ENCODE results near the gene G2E3.
A peak's percentile ranks its signal among the peaks of the same experiment; 100 is the strongest.
"Not testable (repeated sequence)": the region's sequence is repeated elsewhere in the genome, so short reads cannot be mapped to it uniquely, and the experiment has no call there.

The G2E3 gene

DNA sequence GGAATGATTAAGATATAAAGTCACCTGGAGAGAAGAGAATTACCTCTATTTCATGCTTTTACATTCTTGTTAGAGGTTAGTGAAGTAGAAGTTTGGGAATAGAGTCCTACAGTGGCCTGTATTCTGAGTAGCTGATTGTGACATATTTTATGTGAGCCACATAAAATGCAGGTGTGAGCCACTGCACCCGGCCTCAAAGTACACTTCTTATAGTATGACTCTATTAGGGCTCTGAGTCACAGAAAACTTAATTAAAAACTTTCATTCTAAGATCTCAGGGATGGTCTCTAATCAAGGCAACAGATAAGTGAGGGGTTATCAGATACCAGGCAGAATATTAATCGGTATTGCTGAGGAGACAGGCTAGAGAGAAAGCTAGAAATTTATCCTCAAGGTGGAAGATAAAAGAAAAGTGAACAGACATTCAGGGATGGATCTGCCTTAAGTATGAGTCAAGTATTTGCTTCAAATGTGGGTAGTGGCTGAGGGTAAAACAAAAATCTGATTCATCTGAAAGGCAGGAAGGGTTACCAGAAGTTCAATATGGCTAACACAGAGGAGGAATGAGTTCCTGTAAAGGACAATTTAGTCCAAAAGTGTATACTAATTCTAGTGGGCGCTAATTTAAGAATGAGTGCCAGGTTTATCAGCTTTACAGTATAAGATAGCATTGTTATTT is 5.5 kb upstream of the G2E3 start:
- in situ Hi-C loops (cut with HindIII; ENCODE audit: low pct_ligation_motif_present, low pct_unique_long_range_greater_than_20kb, low sequenced_read_pairs): no loop called here
- DNase-seq: peak; percentile 36

DNA sequence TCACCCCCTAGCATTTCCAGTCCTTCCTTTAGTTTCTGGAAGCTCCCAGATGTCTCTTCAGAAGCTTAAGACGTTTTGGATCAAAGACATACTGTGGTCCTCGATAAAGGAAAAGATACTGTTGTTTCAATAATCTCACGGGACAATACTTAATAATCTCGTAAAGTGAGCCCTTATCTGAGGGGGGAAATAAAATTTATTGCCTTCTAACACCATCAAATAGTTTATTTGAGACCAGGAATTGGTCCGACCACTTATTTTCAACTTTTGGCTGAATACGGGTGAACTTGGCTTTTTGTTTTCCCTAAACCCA is 640 bp upstream of the G2E3 start:
- in situ Hi-C loops (cut with HindIII; ENCODE audit: low pct_ligation_motif_present, low pct_unique_long_range_greater_than_20kb, low sequenced_read_pairs): no loop called here
- DNase-seq: no peak

DNA sequence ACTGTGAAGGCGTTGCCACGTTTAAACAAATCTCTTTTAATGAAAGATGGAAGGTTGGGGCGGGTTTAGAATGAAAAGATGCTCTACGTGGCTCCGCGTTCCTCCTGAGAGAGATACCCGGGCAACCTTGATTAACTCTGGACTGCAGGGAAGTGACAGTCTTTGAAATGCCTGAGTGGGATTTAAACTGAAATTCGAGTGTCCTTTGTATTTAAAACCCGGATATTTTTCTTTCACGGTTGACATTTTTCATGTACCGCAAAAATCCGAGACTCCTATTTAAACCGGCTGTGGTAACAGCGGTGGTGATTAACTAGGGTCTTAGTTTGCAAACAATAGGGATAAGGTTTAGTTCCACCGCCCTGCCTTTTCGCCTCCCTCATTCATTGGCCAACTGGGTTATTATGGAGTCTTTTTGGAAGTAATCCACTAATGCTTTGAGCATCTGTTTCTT is 707 bp downstream of the G2E3 start:
- peak; percentile 51 for DNase-seq
- in situ Hi-C loops (cut with HindIII; ENCODE audit: low pct_ligation_motif_present, low pct_unique_long_range_greater_than_20kb, low sequenced_read_pairs): no loop called here

DNA sequence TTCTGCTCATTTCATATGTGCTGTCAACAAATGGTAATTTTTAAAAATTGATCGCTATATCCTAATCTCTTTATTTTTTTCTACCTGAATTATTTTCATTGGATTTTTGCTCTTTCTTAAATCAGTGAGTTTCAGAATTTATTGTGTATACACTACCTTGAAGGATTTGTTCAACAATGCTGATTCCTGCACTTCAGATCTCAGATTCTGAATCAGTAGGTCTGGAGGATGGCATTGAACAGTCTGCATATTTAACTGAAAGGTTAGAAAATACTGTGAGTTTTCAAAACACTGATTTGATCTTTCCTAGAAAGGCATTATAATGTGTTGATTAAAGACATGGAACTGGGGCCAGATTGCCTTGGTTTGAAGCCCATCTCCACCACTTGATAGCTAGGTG is 1.6 kb downstream of the G2E3 start:
- in situ Hi-C loops (cut with HindIII; ENCODE audit: low pct_ligation_motif_present, low pct_unique_long_range_greater_than_20kb, low sequenced_read_pairs): no loop called here
- no peak for DNase-seq

DNA sequence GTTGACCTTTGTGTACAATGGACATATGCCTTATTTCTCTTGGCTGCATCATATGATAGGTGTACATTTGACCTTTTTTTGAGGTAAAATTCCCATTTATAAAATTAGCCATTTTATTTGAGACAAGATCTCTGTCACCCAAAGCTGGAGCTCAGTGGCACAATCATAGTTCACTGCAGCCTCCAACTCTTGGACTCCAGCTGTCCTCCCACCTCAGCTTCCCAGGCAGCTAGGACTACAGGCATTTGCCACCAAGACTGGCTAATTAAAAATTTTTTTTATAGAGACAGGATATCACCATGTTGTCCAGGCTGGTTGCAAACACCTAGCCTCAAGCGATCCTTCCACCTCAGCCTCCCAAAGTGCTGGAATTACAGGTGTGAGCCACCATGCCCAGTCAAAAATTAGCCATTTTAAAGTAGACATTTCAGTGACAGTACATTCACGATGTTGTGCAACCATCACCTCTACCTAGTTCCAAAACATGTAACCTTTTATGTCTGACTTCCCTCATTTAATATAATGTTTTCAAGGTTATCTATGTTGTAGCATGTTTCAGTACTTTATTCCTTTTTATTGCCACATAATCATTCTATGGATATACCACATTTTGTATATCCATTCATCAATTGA is 5.4 kb downstream of the G2E3 start:
- in situ Hi-C loops (cut with HindIII; ENCODE audit: low pct_ligation_motif_present, low pct_unique_long_range_greater_than_20kb, low sequenced_read_pairs): no loop called here
- no peak for DNase-seq

DNA sequence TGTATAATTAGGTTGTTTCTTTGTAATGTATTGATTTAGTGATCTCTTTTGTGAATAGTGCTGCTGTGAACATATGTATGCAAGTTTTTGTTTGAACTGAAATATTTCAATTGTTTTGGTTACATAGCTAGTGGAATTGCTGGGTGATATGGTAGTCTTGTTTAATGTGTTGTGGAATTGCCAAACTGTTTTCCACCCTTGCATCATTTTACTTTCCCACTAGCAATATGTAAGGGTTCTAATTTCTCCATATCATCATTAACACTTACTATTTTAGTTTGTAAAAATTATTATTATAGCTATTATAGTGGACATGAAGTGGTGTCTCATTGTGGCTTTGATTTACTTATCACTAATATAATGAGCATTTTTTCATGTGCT is 5.9 kb downstream of the G2E3 start:
- no peak for DNase-seq
- in situ Hi-C loops (cut with HindIII; ENCODE audit: low pct_ligation_motif_present, low pct_unique_long_range_greater_than_20kb, low sequenced_read_pairs): no loop called here

DNA sequence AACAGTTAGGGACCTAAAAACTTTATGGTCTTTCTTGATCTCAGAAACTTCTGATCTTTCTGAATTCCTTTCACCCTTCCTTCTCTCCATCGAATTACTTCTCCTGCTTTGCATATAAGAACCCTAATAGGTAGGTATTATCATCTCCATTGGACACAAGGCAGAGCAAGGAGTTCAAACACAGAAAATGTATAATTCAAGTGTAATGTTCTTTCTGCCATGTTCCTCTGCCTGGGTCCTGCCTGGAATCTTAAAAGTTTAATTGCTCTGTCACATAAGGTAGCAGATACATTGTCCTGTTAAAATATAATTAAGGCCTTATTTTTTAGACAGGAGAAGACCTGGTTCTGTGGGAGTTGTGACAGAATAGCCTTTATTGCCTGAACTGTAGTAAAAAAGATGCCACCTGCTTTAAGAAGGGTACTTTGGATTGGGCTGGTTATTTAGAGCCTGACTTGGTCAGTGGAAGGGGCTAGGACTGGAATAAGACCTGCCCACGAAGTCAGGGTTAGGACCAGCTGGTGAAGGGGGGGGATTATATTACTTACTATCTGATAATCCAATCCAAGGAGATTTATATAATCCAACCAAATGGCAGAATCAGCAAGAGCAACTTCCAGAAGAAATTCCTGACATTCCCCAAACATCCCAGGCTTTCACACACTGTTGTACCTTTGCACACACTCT is 10.4 kb downstream of the G2E3 start:
- no peak for DNase-seq
- in situ Hi-C loops (cut with HindIII; ENCODE audit: low pct_ligation_motif_present, low pct_unique_long_range_greater_than_20kb, low sequenced_read_pairs): no loop called here

DNA sequence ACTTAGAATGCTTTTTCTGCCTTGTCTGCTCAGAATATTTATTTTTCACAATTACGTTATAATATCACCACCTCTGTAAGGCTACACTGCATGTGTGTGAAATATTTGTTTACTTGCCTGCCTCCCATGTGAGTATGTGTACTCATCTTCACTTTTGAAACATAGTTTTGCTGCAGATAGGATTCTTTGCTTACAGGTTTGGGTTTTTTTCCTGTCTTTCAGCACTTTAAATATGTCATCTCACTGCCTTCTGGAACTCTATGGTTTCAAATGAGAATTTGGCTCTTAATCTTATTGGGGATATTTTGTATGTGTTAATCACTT is 10.9 kb downstream of the G2E3 start:
- no peak for DNase-seq
- in situ Hi-C loops (cut with HindIII; ENCODE audit: low pct_ligation_motif_present, low pct_unique_long_range_greater_than_20kb, low sequenced_read_pairs): no loop called here

DNA sequence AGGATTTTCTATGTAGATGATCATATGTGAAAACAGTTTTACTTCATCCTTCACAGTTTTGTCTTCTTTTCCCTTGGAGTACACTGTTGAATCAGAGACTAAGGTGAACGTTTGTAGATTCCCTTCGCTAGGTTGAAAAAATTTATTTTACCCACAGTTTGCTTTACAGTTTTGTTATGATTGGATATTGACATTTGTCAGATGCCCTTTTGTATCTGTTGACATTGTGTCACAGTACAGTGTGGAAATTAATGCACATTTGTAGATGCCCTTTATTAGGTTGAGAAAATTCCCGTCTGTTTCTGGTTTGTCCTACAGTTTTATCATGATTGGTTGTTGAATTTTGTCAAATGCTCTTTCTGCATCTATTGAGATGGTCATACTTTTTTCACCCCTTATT is 13.3 kb downstream of the G2E3 start:
- no peak for DNase-seq
- in situ Hi-C loops (cut with HindIII; ENCODE audit: low pct_ligation_motif_present, low pct_unique_long_range_greater_than_20kb, low sequenced_read_pairs): no loop called here

DNA sequence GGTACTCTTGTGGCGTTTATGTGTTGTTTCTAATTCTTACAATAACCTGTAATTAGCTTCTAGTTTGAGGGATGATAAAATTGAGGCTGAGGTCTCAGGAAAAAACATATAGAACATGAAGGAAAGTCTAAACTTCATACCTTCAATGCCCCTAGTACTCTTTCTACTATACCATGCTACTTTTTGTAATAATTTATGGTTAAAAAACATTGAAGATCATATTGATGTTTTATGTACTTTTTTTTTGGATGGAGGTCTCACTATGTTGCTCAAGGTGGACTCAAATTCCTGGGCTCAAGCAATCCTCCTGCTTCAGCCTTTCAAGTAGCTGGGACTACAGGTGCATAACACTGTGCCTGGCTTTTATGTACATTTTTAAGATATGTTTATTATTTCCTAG is 13.8 kb downstream of the G2E3 start:
- DNase-seq: no peak
- in situ Hi-C loops (cut with HindIII; ENCODE audit: low pct_ligation_motif_present, low pct_unique_long_range_greater_than_20kb, low sequenced_read_pairs): no loop called here

DNA sequence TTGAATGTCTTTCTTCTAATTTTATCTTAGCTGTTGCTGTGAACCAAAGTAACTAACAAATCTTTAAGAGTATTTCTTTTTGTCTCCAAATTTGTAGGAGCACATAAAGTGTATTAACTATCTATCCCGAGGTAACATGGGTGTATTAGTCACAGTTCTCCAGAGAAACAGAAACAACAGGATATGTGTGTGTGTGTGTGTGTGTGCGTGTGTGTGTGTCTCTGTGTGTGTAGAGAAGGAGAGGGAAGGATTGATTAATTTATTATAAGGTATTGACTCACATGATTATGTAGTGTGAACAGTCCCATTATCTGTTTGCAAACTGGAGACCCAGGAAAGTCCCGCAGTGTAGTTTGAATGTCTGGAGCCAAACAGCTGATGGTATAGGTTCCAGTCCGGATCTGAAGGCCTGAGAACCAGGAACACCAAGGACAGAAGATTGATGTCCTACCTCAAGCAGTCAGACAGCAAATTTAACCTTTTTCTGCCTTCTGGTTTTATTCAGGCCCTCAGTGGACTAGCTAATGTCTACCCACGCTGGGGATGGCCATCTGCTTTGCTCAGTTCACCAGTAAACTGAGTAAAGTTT is 14.4 kb downstream of the G2E3 start:
- peak; percentile 15 for DNase-seq
- in situ Hi-C loops (cut with HindIII; ENCODE audit: low pct_ligation_motif_present, low pct_unique_long_range_greater_than_20kb, low sequenced_read_pairs): no loop called here

DNA sequence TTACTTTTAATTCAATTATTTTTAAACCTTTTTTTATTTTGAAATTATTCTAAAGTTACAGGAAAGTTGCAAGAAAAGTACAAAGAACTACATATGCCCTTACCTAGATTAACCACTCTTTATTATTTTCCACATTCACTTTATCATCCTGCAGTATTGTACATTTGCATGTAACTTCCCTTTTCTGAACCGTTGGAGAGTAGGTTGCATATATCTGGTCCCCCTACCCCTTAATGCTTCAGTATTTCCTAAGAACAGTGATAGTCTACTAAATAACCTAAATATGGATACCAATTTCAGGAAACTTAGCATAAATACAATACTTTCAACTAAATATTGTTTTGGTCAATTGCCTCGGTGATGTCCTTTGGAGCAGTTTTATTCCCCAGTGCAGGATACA is 15.0 kb downstream of the G2E3 start:
- DNase-seq: no peak
- in situ Hi-C loops (cut with HindIII; ENCODE audit: low pct_ligation_motif_present, low pct_unique_long_range_greater_than_20kb, low sequenced_read_pairs): no loop called here

DNA sequence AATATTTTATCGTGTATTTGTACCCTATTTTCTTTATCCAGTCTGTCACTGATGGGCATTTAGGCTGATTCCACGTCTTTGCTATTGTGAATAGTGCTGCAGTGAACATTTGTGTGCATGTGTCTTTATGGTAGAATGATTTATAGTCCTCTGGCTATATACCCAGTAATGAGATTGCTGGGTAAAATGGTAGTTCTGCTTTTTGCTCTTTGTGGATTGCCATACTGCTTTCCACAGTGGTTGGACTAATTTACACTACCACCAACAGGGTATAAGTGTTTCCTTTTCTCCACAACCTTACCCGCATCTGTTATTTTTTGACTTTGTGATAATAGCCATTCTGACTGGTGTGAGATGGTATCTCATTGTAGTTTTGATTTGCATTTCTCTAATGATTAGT is 15.8 kb downstream of the G2E3 start:
- in situ Hi-C loops (cut with HindIII; ENCODE audit: low pct_ligation_motif_present, low pct_unique_long_range_greater_than_20kb, low sequenced_read_pairs); DNase-seq: not testable (repeated sequence)

DNA sequence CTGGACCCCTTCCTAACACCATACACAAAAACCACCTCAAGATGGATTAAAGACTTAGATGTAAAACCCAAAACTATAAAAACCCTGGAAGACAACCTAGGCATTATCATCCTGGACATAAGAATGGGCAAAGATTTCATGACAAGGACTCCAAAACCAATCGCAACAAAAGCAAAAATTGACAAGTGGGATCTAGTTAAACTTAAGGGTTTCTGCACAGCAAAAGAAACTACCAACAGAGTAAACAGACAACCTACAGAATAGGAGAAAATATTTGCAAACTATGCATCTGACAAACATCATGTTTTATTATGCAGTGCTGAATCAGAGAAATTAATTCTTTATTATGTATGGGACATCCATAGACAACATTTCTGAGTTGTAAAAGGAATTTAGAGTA is 17.4 kb downstream of the G2E3 start:
- in situ Hi-C loops (cut with HindIII; ENCODE audit: low pct_ligation_motif_present, low pct_unique_long_range_greater_than_20kb, low sequenced_read_pairs); DNase-seq: not testable (repeated sequence)

DNA sequence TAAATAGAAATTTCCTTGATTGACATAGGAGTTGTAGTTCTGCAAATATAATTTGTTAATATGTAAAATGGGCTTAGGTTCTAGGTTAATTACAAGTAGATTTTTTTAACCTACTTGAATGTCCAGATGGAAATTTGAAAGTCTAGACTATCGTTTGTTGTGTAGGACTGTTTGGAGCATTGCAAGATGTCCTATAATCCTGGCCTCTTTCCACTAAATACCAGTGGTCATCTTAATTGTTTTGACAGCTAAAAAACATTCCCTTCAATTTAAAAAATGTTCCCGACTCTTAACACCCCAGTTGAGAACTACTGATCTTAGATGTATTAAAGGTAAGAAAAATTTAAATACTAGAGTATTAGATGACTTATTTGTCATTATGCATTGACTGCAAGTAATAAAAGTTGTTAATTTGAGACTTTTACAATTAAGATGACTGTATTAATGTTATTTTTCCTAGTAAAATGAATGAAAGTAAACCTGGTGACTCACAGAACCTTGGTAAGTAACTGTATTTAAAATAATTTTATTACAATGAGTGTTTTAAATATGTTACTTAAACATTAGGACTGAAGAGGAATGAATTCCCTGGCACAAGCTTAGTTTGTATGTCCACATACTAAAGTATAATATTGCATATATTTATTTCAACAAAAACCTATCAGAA is 21.8 kb downstream of the G2E3 start:
- DNase-seq: no peak
- in situ Hi-C loops (cut with HindIII; ENCODE audit: low pct_ligation_motif_present, low pct_unique_long_range_greater_than_20kb, low sequenced_read_pairs): no loop called here

DNA sequence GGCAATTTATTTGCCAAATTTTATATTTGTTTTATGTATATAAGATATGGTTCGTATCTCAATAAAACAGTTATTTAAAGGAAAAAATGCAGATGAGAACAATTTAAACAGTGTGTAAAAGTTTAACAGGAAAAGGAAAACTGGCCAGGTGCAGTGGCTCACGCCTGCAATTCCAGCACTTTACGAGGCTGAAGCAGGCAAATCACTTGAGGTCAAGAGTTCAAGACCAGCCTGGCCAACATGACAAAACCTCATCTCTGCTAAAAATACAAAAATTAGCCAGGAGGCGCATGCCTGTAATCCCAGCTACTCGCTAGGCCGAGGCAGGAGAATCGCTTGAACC is 22.3 kb downstream of the G2E3 start:
- in situ Hi-C loops (cut with HindIII; ENCODE audit: low pct_ligation_motif_present, low pct_unique_long_range_greater_than_20kb, low sequenced_read_pairs): no loop called here
- DNase-seq: no peak

DNA sequence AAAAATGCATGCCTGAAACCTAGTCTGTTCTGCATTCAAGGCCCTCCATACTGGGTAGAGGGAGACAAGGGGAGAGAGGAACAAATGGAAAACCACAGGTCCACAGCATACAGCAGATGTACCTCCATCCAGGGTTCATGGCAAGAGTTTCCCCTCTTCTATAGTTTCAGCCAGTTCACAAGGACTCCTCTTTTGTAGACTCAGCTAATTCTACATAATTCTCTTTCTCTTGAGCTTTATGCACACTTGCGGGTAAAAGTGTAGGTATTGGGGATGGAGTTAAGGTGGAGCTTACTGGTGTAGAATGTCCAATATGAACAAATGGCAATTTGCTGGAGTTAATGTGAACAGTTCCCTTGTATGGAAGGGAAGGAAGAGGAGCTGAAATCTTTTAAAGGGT is 23.4 kb downstream of the G2E3 start:
- in situ Hi-C loops (cut with HindIII; ENCODE audit: low pct_ligation_motif_present, low pct_unique_long_range_greater_than_20kb, low sequenced_read_pairs): no loop called here
- DNase-seq: no peak

DNA sequence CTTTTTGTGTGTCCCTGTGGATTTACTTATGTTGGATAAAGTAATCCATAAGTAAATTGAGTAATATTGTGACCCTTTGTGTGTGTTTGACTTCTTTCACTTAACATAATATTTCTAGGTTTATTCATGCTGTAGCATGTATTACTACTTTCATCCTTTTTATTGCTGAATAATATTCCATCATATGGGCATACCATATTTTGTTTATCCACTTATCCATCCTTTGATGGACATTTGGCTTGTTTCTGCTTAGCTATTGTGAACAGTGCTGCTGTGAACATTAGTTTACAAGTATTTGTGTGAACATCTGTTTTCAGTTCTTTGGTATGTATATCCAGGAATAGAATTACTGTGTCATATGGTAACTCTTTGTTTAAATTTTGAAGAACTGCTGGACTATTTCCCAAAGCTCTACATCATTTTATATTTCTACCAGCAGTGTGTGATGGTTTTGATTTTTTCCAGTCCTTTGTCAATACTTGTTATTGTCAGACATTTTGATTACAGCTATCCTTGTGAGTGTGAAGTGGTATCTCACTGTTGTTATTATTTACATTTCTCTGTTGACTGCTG is 25.2 kb downstream of the G2E3 start:
- no peak for DNase-seq
- in situ Hi-C loops (cut with HindIII; ENCODE audit: low pct_ligation_motif_present, low pct_unique_long_range_greater_than_20kb, low sequenced_read_pairs): no loop called here

DNA sequence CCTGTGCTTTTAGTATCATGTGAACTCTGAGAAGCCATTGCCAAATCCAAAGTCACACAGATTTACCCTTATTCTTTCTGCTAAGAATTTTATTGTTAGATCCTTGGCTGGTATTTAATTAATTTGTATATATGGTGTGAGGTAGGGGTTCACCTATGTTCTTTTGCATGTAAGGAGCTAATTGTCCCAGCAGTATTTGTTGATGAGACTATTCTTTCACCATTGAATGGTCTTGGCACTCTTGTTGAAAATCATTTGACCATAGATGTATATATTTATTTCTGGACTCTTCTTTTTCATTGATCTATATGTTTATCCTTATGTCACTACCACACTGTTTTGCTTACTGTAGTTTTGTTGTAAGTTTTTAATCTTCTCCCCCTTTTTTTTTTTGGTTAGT is 26.2 kb downstream of the G2E3 start:
- no peak for DNase-seq
- in situ Hi-C loops (cut with HindIII; ENCODE audit: low pct_ligation_motif_present, low pct_unique_long_range_greater_than_20kb, low sequenced_read_pairs): no loop called here
